Measurements from ENCODE around the gene DLX3.

DNA sequence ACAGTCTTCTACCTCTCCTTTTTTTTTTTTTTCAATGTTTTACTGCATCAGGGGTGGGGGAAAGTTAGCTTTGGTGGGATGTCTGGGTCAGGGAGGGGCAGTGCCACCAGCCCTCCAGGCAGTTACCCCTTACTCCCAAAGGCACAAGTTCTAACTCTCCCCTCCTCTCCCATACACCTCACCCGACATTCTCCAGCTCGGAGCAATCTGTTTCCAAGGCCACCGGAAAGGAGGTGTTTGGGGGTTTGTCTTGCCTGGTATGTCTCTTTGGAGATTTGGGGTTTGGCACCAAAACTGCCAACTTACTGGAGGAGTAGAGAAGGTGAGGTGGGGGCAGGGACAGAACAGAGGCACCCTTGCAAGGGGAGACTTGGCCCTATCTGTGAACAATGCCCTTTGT is 4.7 kb downstream of the DLX3 start:
- TF ChIP-seq, protein P1, sequence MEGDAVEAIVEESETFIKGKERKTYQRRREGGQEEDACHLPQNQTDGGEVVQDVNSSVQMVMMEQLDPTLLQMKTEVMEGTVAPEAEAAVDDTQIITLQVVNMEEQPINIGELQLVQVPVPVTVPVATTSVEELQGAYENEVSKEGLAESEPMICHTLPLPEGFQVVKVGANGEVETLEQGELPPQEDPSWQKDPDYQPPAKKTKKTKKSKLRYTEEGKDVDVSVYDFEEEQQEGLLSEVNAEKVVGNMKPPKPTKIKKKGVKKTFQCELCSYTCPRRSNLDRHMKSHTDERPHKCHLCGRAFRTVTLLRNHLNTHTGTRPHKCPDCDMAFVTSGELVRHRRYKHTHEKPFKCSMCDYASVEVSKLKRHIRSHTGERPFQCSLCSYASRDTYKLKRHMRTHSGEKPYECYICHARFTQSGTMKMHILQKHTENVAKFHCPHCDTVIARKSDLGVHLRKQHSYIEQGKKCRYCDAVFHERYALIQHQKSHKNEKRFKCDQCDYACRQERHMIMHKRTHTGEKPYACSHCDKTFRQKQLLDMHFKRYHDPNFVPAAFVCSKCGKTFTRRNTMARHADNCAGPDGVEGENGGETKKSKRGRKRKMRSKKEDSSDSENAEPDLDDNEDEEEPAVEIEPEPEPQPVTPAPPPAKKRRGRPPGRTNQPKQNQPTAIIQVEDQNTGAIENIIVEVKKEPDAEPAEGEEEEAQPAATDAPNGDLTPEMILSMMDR (IDR thresholded peaks at IDR 0.05): no peak
- TF ChIP-seq EP300 (IDR thresholded peaks at IDR 0.05): no peak
- no peak for TF ChIP-seq POLR2A (IDR thresholded peaks at IDR 0.05)
